ENCODE data around the gene PLSCR3.

The PLSCR3 gene

DNA sequence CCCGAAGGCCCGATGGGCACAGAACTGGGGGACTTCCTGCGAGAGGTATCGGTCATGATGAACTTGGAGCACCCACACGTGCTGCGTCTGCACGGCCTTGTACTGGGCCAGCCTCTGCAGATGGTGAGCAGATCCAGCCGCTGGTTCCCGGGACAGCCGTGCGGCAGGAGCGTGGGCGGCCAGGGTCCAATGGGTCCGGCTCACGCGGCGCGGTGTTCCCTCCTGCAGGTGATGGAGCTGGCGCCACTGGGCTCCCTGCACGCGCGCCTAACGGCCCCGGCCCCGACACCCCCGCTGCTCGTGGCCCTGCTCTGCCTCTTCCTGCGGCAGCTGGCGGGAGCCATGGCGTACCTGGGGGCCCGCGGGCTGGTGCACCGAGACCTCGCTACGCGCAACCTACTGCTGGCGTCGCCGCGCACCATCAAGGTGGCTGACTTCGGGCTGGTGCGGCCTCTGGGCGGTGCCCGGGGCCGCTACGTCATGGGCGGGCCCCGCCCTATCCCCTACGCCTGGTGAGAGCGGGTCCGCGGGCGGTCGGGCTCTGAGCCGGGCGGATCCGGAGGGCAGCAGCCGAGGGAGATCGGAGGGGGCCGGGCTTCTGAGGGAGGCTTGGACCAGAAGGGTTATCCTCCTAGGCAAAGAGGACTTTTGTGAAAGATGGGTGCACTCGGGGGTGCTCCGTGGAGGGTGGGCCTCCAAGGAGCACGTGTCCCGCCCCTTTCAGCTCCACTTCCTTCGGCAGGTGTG is 10.4 kb downstream of the PLSCR3 start:
- in situ Hi-C loops (cut with MboI; ENCODE audit: low sequenced_read_pairs, unreplicated experiment): no loop called here
- peak; percentile 94 for DNase-seq (ENCODE audit: low spot score)
- TF ChIP-seq, protein P1, sequence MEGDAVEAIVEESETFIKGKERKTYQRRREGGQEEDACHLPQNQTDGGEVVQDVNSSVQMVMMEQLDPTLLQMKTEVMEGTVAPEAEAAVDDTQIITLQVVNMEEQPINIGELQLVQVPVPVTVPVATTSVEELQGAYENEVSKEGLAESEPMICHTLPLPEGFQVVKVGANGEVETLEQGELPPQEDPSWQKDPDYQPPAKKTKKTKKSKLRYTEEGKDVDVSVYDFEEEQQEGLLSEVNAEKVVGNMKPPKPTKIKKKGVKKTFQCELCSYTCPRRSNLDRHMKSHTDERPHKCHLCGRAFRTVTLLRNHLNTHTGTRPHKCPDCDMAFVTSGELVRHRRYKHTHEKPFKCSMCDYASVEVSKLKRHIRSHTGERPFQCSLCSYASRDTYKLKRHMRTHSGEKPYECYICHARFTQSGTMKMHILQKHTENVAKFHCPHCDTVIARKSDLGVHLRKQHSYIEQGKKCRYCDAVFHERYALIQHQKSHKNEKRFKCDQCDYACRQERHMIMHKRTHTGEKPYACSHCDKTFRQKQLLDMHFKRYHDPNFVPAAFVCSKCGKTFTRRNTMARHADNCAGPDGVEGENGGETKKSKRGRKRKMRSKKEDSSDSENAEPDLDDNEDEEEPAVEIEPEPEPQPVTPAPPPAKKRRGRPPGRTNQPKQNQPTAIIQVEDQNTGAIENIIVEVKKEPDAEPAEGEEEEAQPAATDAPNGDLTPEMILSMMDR (IDR thresholded peaks at IDR 0.05; ENCODE audit: borderline replicate concordance, control extremely low read depth, extremely low read depth, insufficient read depth, missing control alignments): no peak

DNA sequence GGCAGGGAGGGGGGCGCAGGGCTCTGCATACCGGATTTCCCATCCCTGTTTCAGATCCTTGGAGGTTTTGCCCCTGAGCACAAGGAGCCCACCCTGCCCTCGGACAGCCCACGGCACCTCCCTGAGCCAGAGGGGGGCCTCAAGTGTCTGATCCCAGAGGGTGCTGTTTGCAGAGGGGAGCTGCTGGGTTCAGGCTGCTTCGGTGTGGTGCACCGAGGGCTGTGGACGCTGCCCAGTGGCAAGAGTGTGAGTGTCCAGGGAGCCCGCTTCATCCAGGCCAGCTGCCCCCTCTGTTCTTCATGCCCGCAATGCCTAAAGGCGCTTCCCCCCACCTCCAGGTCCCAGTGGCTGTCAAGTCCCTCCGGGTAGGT is 11.0 kb downstream of the PLSCR3 start:
- in situ Hi-C loops (cut with MboI; ENCODE audit: low sequenced_read_pairs, unreplicated experiment): no loop called here
- no peak for DNase-seq (ENCODE audit: low spot score)

DNA sequence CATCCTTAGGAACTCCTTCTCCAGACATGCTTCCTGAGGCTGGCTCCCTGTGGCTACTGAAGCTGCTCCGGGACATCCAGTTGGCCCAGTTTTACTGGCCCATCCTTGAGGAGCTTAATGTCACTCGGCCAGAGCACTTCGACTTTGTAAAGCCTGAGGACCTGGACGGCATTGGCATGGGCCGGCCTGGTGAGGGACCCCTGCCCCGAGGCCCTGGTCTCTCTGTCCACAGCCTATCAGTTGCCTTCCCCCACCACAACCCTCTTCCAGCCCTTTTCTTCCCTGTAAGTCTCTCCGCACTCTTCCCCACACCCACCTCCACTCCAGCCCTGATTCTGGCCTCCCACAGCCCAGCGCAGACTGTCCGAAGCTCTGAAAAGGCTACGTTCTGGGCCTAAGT is 11.4 kb downstream of the PLSCR3 start:
- DNase-seq (ENCODE audit: low spot score): no peak
- in situ Hi-C loops (cut with MboI; ENCODE audit: low sequenced_read_pairs, unreplicated experiment): no loop called here
- TF ChIP-seq, protein P1 (IDR thresholded peaks at IDR 0.05; ENCODE audit: borderline replicate concordance, control extremely low read depth, extremely low read depth, insufficient read depth, missing control alignments): no peak

More for the DNA sequence above, 11.0 kb downstream of the PLSCR3 start:
- TF ChIP-seq, protein P1 (IDR thresholded peaks at IDR 0.05; ENCODE audit: borderline replicate concordance, control extremely low read depth, extremely low read depth, insufficient read depth, missing control alignments): no peak

DNA sequence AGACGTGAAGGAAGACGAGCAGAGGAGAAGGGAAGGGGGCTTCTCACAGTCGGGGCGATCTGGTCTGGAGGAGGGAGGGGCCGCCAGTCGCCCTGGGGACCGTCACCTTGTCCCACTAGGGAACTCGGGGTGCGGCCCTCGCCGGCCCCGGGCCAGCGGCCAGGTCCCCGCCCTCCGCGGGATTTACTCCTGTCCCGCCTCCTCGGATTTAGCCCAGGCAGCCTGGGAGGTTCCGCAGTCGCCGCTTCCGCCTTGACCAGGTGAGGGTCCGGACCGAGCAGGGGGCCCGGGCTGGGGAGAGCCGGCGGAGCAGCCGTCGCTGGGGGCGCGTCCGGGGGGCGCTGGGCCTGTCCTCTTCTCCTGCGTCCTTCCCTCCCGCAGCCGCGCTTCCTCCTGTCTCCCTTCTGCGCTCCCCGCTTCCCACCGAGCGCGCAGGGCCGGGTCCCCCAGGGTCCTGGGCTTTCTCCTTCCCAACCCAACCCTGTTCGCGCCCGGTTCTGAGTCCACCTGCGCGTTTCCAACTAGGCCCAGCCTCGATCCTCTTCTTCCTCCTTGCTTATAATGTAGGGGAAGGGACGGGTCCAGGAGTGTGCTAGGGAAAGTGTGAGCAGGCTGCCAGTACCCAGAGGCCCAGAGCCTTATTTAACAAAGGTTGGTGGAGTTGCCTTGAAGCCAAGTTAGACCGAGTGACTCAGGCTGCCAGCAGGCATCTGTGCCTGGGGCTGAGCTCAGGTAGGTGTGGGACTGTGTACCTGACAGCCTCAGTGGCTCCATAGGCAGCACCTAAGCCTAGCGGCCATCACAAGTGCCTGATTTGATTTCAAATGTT is 13.3 kb downstream of the PLSCR3 start, which contains the start of gene TNK1:
TNK1 (plus strand) TSS at position 235 of the 829 bp plus-strand sequence. CDS start 1,838 bp downstream, outside the sequence.
- no peak for DNase-seq (ENCODE audit: low spot score)
- in situ Hi-C loops (cut with MboI; ENCODE audit: low sequenced_read_pairs, unreplicated experiment): no loop called here
- TF ChIP-seq, protein P1 (IDR thresholded peaks at IDR 0.05; ENCODE audit: borderline replicate concordance, control extremely low read depth, extremely low read depth, insufficient read depth, missing control alignments): no peak

DNA sequence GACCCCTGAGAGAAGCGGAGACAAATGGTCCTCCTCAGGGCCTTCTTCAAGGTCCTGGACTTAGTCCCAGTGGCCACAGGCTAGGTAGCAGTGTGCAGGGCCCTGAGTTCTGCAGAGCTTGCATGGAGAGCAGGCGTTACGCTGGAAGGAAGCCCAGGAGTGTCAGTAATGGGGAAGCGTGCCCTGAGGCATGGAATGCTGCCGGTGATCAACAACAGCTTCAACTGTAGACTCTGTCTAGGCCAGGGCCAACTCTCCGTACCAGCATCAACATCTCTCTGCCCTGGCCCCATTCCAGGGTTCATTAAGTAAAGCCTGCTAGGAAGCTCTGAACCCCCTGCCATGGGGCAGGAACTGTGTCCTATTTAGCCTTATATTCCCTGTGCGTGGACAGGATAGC is 14.0 kb downstream of the PLSCR3 start:
- TF ChIP-seq, protein P1 (IDR thresholded peaks at IDR 0.05; ENCODE audit: borderline replicate concordance, control extremely low read depth, extremely low read depth, insufficient read depth, missing control alignments): no peak
- DNase-seq (ENCODE audit: low spot score): no peak
- in situ Hi-C loops (cut with MboI; ENCODE audit: low sequenced_read_pairs, unreplicated experiment): no loop called here

DNA sequence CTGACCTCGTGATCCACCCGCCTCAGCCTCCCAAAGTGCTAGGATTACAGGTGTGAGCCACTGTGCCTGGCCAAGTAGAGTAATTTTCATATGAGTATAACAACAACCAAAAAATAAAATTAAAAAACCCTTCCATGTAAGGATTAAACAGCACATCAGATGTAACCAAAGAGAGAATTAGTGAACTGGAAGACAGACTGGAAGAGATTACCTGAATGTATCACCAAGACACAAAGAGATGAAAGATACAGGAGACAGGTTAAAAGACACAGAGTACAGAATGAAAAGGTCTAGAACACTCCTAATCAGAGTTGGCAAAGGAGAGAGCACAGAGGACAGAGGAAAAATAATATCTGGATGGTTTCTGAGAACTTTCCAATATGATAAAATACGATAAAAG is 15.2 kb downstream of the PLSCR3 start:
- TF ChIP-seq, protein P1 (IDR thresholded peaks at IDR 0.05; ENCODE audit: borderline replicate concordance, control extremely low read depth, extremely low read depth, insufficient read depth, missing control alignments): no peak
- in situ Hi-C loops (cut with MboI; ENCODE audit: low sequenced_read_pairs, unreplicated experiment): no loop called here

More for the DNA sequence above, 15.2 kb downstream of the PLSCR3 start:
- DNase-seq (ENCODE audit: low spot score): no peak
